Osteoblast (primary cell): Measurements from ENCODE around the gene MCEE. TPM values are rescaled to one million over a fixed set of nuclear protein-coding genes. Genes with fewer than 3 reads are reported as not detected.
"Not testable (repeated sequence)": the region's sequence is repeated elsewhere in the genome, so short reads cannot be mapped to it uniquely, and the experiment has no call there.

ENCODE experiments used
- DNase-seq: peaks from one replicate; pipeline ENCODE4 v3.0.0; 2011; ENCODE audit warnings: low spot score, mixed read lengths; ENCODE audit not compliant: insufficient read length; ENCODE audit errors: missing footprints
- H2AFZ ChIP-seq: 2 replicates; pipeline ENCODE4 v1.6.0; 2011; ENCODE audit warnings: mild to moderate bottlenecking, low read length
- H3K27ac ChIP-seq: 2 replicates; pipeline ENCODE4 v1.5.1; 2011; ENCODE audit warnings: mild to moderate bottlenecking, low read depth, low read length, moderate library complexity
- H3K27me3 ChIP-seq: 2 replicates; pipeline ENCODE4 v1.6.0; 2012; ENCODE audit warnings: mild to moderate bottlenecking, control low read depth, inconsistent platforms, low read length, moderate library complexity; ENCODE audit not compliant: insufficient read depth
- H3K36me3 ChIP-seq: 2 replicates; pipeline ENCODE4 v1.5.1; 2011; ENCODE audit warnings: mild to moderate bottlenecking, low read length, control low read depth, moderate library complexity; ENCODE audit not compliant: insufficient read depth
- H3K4me1 ChIP-seq: 2 replicates; pipeline ENCODE4 v1.5.1; 2011; ENCODE audit warnings: mild to moderate bottlenecking, low read length, control low read depth, moderate library complexity; ENCODE audit not compliant: insufficient read depth
- H3K4me2 ChIP-seq: 2 replicates; pipeline ENCODE4 v1.6.0; 2011; ENCODE audit warnings: mild to moderate bottlenecking, low read length; ENCODE audit not compliant: insufficient read depth
- H3K4me3 ChIP-seq: fragments of 200-600 bp; sonication (generic); 3 replicates; pipeline ENCODE4 v1.5.1; 2012; ENCODE audit warnings: mild to moderate bottlenecking, low read length, inconsistent platforms; ENCODE audit not compliant: insufficient read depth
- H3K79me2 ChIP-seq: 2 replicates; pipeline ENCODE4 v1.6.0; 2012; ENCODE audit warnings: mild to moderate bottlenecking, low read length, control low read depth, inconsistent platforms; ENCODE audit not compliant: insufficient read depth
- H3K9me3 ChIP-seq: 2 replicates; pipeline ENCODE4 v1.5.1; 2011; ENCODE audit warnings: low read depth, low read length, control low read depth
- H4K20me1 ChIP-seq: 2 replicates; pipeline ENCODE4 v1.6.0; 2012; ENCODE audit warnings: mild to moderate bottlenecking, low read length, control low read depth; ENCODE audit not compliant: insufficient read depth
- CTCF ChIP-seq: IDR thresholded peaks from 2 replicates; pipeline ENCODE4 v1.5.1; 2011; ENCODE audit warnings: mild to moderate bottlenecking, low read depth, low read length, moderate library complexity; ENCODE audit errors: extremely low read depth
- total RNA-seq: library from RNA; depleted of rRNA; stranded (reverse); fragments of >200 nt; gene quantifications from 2 replicates; pipeline ENCODE4 v1.2.3, GENCODE V29; 2012

The MCEE gene
- total RNA-seq, 1 donor: 21.4 TPM

DNA sequence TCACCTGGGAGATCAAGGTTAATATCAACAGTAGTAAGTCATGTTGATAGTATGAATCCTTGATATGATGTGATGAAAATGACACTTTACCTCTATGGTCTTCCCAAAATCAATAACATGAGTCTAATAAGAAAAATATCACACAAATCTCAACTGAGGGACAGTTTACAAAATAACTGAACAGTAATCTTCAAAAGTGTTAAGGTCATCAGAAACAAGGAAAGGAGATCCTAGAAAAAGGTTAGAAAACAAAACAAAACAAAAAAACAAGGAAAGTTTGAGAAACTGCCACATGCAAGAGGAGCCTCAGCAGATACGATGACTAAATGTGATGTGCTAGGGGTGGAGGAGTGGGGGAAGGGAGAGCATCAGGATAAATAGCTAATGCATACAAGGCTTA, 16.2 kb downstream of the MCEE start:
- no peak for TF ChIP-seq CTCF
- DNase-seq: no peak
- peaks cover 3% of the 10 kb centered on the region for H4K20me1 ChIP-seq
- peaks cover 16% of the 10 kb centered on the region for H3K36me3 ChIP-seq
- no peaks in the 10 kb centered on the region for H3K4me1 ChIP-seq
- H3K4me2 ChIP-seq: no peak overlapping the region
- no peak overlapping the region for H3K27ac ChIP-seq
- no peaks in the 10 kb centered on the region for H3K27me3 ChIP-seq
- no peak overlapping the region for H2AFZ ChIP-seq
- H3K79me2 ChIP-seq: no peaks in the 10 kb centered on the region
- no peak overlapping the region for H3K4me3 ChIP-seq
- H3K9me3 ChIP-seq: no peaks in the 10 kb centered on the region

- Histone ChIP-seq H2AFZ (no peak overlapping the region), H3K4me3 (no peak overlapping the region), H3K4me1 (no peaks in the 10 kb centered on the region), H3K9me3 (no peaks in the 10 kb centered on the region), H3K27ac (no peak overlapping the region), H3K4me2 (no peak overlapping the region), H3K79me2 (no peaks in the 10 kb centered on the region), H3K36me3 (peaks cover 16% of the 10 kb centered on the region), H3K27me3 (no peaks in the 10 kb centered on the region), H4K20me1 (no peaks in the 10 kb centered on the region)
- no peak for TF ChIP-seq CTCF
- DNase-seq: no peak
Measured at GRCh38 chr2:71108091-71108490, 21.9 kb downstream of the MCEE start.

GRCh38 chr2:71106463-71106862, 23.6 kb downstream of the MCEE start:
- H3K4me1 ChIP-seq, DNase-seq: not testable (repeated sequence)

GRCh38 chr2:71103809-71104208, 26.2 kb downstream of the MCEE start:
- Histone ChIP-seq H4K20me1 (no peaks in the 10 kb centered on the region), H2AFZ (no peak overlapping the region), H3K79me2 (no peaks in the 10 kb centered on the region), H3K36me3 (peaks cover 4% of the 10 kb centered on the region), H3K27me3 (no peaks in the 10 kb centered on the region), H3K4me3 (no peak overlapping the region), H3K4me1 (peaks cover 11% of the 10 kb centered on the region), H3K9me3 (no peaks in the 10 kb centered on the region), H3K27ac (no peak overlapping the region), H3K4me2 (no peak overlapping the region)
- no peak for TF ChIP-seq CTCF
- no peak for DNase-seq

More at GRCh38 chr2:71106463-71106862, 23.6 kb downstream of the MCEE start:
- not testable (repeated sequence) for H2AFZ ChIP-seq, H3K79me2 ChIP-seq, H3K9me3 ChIP-seq, H3K27me3 ChIP-seq, H3K27ac ChIP-seq, H3K4me2 ChIP-seq, H4K20me1 ChIP-seq, H3K4me3 ChIP-seq
- peaks cover 16% of the 10 kb centered on the region for H3K36me3 ChIP-seq
